ENCODE results near the gene LLGL1. TPM values are rescaled to one million over a fixed set of nuclear protein-coding genes. Genes with fewer than 3 reads are reported as not detected.

Gene LLGL1
- polyA plus RNA-seq, 2 donors = 11.4 to 12.5 TPM

GRCh38 chr17:18261146-18261515, 35.7 kb downstream of the LLGL1 start:
- H3K4me1 ChIP-seq (ENCODE audit: control insufficient read depth in 2 of 2, insufficient read depth in 2 of 2, low read length in 1 of 2) = peaks cover 3 to 25% of the 10 kb centered on the region in 2 donors
- no peaks in the 10 kb centered on the region for H3K9me3 ChIP-seq (ENCODE audit: control insufficient read depth in 2 of 2, insufficient read depth in 1 of 2, low read depth in 1 of 2, low read length in 1 of 2)
- H3K36me3 ChIP-seq (ENCODE audit: control insufficient read depth in 2 of 2, insufficient read depth in 2 of 2, low read length in 1 of 2) = peaks cover 13 to 37% of the 10 kb centered on the region in 2 donors
- peak overlapping the region; percentile 84 to 91 for H3K4me3 ChIP-seq (ENCODE audit: low read depth in 1 of 2, low read length in 2 of 2)
- no peaks in the 10 kb centered on the region for H3K27me3 ChIP-seq (ENCODE audit: control insufficient read depth in 1 of 2, insufficient read depth in 2 of 2, low read length in 2 of 2)
- WGBS, 2 donors = 1 to 2% methylated on average over 16 of the region's 16 CpGs
- H3K27ac ChIP-seq (ENCODE audit: low read depth in 2 of 2, low read length in 1 of 2) = peak overlapping the region; percentile 98 to 99

GRCh38 chr17:18261659-18262058, 36.2 kb downstream of the LLGL1 start:
- WGBS, 2 donors = 62 to 70% methylated on average over 3 of the region's 3 CpGs
- Histone ChIP-seq H3K27ac (ENCODE audit: low read depth in 2 of 2, low read length in 1 of 2) (peak overlapping the region; percentile 98 to 99), H3K9me3 (ENCODE audit: control insufficient read depth in 2 of 2, insufficient read depth in 1 of 2, low read depth in 1 of 2, low read length in 1 of 2) (no peaks in the 10 kb centered on the region), H3K36me3 (ENCODE audit: control insufficient read depth in 2 of 2, insufficient read depth in 2 of 2, low read length in 1 of 2) (peaks cover 13 to 32% of the 10 kb centered on the region in 2 donors), H3K4me3 (ENCODE audit: low read depth in 1 of 2, low read length in 2 of 2) (peak overlapping the region; percentile 84 to 91), H3K4me1 (ENCODE audit: control insufficient read depth in 2 of 2, insufficient read depth in 2 of 2, low read length in 1 of 2) (peaks cover 3 to 22% of the 10 kb centered on the region in 2 donors), H3K27me3 (ENCODE audit: control insufficient read depth in 1 of 2, insufficient read depth in 2 of 2, low read length in 2 of 2) (no peaks in the 10 kb centered on the region)

- Histone ChIP-seq H3K9me3 (ENCODE audit: control insufficient read depth in 2 of 2, insufficient read depth in 1 of 2, low read depth in 1 of 2, low read length in 1 of 2) (no peaks in the 10 kb centered on the region), H3K4me3 (ENCODE audit: low read depth in 1 of 2, low read length in 2 of 2) (no peak overlapping the region), H3K36me3 (ENCODE audit: control insufficient read depth in 2 of 2, insufficient read depth in 2 of 2, low read length in 1 of 2) (peaks cover 13 to 32% of the 10 kb centered on the region in 2 donors), H3K27ac (ENCODE audit: low read depth in 2 of 2, low read length in 1 of 2) (no peak overlapping the region), H3K27me3 (ENCODE audit: control insufficient read depth in 1 of 2, insufficient read depth in 2 of 2, low read length in 2 of 2) (no peaks in the 10 kb centered on the region), H3K4me1 (ENCODE audit: control insufficient read depth in 2 of 2, insufficient read depth in 2 of 2, low read length in 1 of 2) (peaks cover 3 to 17% of the 10 kb centered on the region in 2 donors)
- 56 to 64% methylated on average over 2 of the region's 2 CpGs for WGBS, 2 donors
Measured at GRCh38 chr17:18262111-18262510, 36.7 kb downstream of the LLGL1 start.

GRCh38 chr17:18262641-18263040, 37.2 kb downstream of the LLGL1 start:
- 69 to 84% methylated on average over 12 of the region's 12 CpGs for WGBS, 2 donors
- no peaks in the 10 kb centered on the region for H3K9me3 ChIP-seq (ENCODE audit: control insufficient read depth in 2 of 2, insufficient read depth in 1 of 2, low read depth in 1 of 2, low read length in 1 of 2)
- H3K36me3 ChIP-seq (ENCODE audit: control insufficient read depth in 2 of 2, insufficient read depth in 2 of 2, low read length in 1 of 2) = peaks cover 13 to 32% of the 10 kb centered on the region in 2 donors
- peaks cover 3 to 13% of the 10 kb centered on the region in 2 donors for H3K4me1 ChIP-seq (ENCODE audit: control insufficient read depth in 2 of 2, insufficient read depth in 2 of 2, low read length in 1 of 2)
- H3K4me3 ChIP-seq (ENCODE audit: low read depth in 1 of 2, low read length in 2 of 2) = no peak overlapping the region
- no peaks in the 10 kb centered on the region for H3K27me3 ChIP-seq (ENCODE audit: control insufficient read depth in 1 of 2, insufficient read depth in 2 of 2, low read length in 2 of 2)
- no peak overlapping the region for H3K27ac ChIP-seq (ENCODE audit: low read depth in 2 of 2, low read length in 1 of 2)

GRCh38 chr17:18263885-18264682, 38.6 kb downstream of the LLGL1 start:
- WGBS, 2 donors = 92 to 95% methylated on average over 50 of the region's 50 CpGs
- Histone ChIP-seq H3K36me3 (ENCODE audit: control insufficient read depth in 2 of 2, insufficient read depth in 2 of 2, low read length in 1 of 2) (peaks cover 13 to 32% of the 10 kb centered on the region in 2 donors), H3K4me3 (ENCODE audit: low read depth in 1 of 2, low read length in 2 of 2) (no peak overlapping the region), H3K4me1 (ENCODE audit: control insufficient read depth in 2 of 2, insufficient read depth in 2 of 2, low read length in 1 of 2) (peaks cover 3 to 13% of the 10 kb centered on the region in 2 donors), H3K27me3 (ENCODE audit: control insufficient read depth in 1 of 2, insufficient read depth in 2 of 2, low read length in 2 of 2) (no peaks in the 10 kb centered on the region), H3K27ac (ENCODE audit: low read depth in 2 of 2, low read length in 1 of 2) (no peak overlapping the region), H3K9me3 (ENCODE audit: control insufficient read depth in 2 of 2, insufficient read depth in 1 of 2, low read depth in 1 of 2, low read length in 1 of 2) (no peaks in the 10 kb centered on the region)

GRCh38 chr17:18267366-18267765, 41.9 kb downstream of the LLGL1 start:
- H3K36me3 ChIP-seq (ENCODE audit: control insufficient read depth in 2 of 2, insufficient read depth in 2 of 2, low read length in 1 of 2) = peaks cover 13 to 30% of the 10 kb centered on the region in 2 donors
- no peak overlapping the region for H3K4me3 ChIP-seq (ENCODE audit: low read depth in 1 of 2, low read length in 2 of 2)
- H3K4me1 ChIP-seq (ENCODE audit: control insufficient read depth in 2 of 2, insufficient read depth in 2 of 2, low read length in 1 of 2) = peaks cover 0 to 3% of the 10 kb centered on the region in 2 donors
- no peak overlapping the region for H3K27ac ChIP-seq (ENCODE audit: low read depth in 2 of 2, low read length in 1 of 2)
- no peaks in the 10 kb centered on the region for H3K27me3 ChIP-seq (ENCODE audit: control insufficient read depth in 1 of 2, insufficient read depth in 2 of 2, low read length in 2 of 2)
- no peaks in the 10 kb centered on the region for H3K9me3 ChIP-seq (ENCODE audit: control insufficient read depth in 2 of 2, insufficient read depth in 1 of 2, low read depth in 1 of 2, low read length in 1 of 2)
- WGBS, 2 donors = 72 to 82% methylated on average over 10 of the region's 10 CpGs

- no peaks in the 10 kb centered on the region for H3K27me3 ChIP-seq (ENCODE audit: control insufficient read depth in 1 of 2, insufficient read depth in 2 of 2, low read length in 2 of 2)
- H3K4me1 ChIP-seq (ENCODE audit: control insufficient read depth in 2 of 2, insufficient read depth in 2 of 2, low read length in 1 of 2) = no peaks in the 10 kb centered on the region
- no peaks in the 10 kb centered on the region for H3K9me3 ChIP-seq (ENCODE audit: control insufficient read depth in 2 of 2, insufficient read depth in 1 of 2, low read depth in 1 of 2, low read length in 1 of 2)
- no peak overlapping the region for H3K4me3 ChIP-seq (ENCODE audit: low read depth in 1 of 2, low read length in 2 of 2)
- peaks cover 13 to 24% of the 10 kb centered on the region in 2 donors for H3K36me3 ChIP-seq (ENCODE audit: control insufficient read depth in 2 of 2, insufficient read depth in 2 of 2, low read length in 1 of 2)
- 43 to 51% methylated on average over 14 of the region's 14 CpGs for WGBS, 2 donors
- H3K27ac ChIP-seq (ENCODE audit: low read depth in 2 of 2, low read length in 1 of 2) = no peak overlapping the region
Measured at GRCh38 chr17:18267927-18268711, 42.7 kb downstream of the LLGL1 start.

GRCh38 chr17:18270046-18270931, 44.9 kb downstream of the LLGL1 start:
- Histone ChIP-seq H3K27ac (ENCODE audit: low read depth in 2 of 2, low read length in 1 of 2) (no peak overlapping the region), H3K4me3 (ENCODE audit: low read depth in 1 of 2, low read length in 2 of 2) (no peak overlapping the region), H3K27me3 (ENCODE audit: control insufficient read depth in 1 of 2, insufficient read depth in 2 of 2, low read length in 2 of 2) (no peaks in the 10 kb centered on the region), H3K4me1 (ENCODE audit: control insufficient read depth in 2 of 2, insufficient read depth in 2 of 2, low read length in 1 of 2) (no peaks in the 10 kb centered on the region), H3K9me3 (ENCODE audit: control insufficient read depth in 2 of 2, insufficient read depth in 1 of 2, low read depth in 1 of 2, low read length in 1 of 2) (no peaks in the 10 kb centered on the region), H3K36me3 (ENCODE audit: control insufficient read depth in 2 of 2, insufficient read depth in 2 of 2, low read length in 1 of 2) (peaks cover 5 to 11% of the 10 kb centered on the region in 2 donors)
- WGBS, 2 donors = 81 to 86% methylated on average over 14 of the region's 14 CpGs

- Histone ChIP-seq H3K27me3 (ENCODE audit: control insufficient read depth in 1 of 2, insufficient read depth in 2 of 2, low read length in 2 of 2) (no peaks in the 10 kb centered on the region), H3K27ac (ENCODE audit: low read depth in 2 of 2, low read length in 1 of 2) (no peak overlapping the region), H3K9me3 (ENCODE audit: control insufficient read depth in 2 of 2, insufficient read depth in 1 of 2, low read depth in 1 of 2, low read length in 1 of 2) (no peaks in the 10 kb centered on the region), H3K36me3 (ENCODE audit: control insufficient read depth in 2 of 2, insufficient read depth in 2 of 2, low read length in 1 of 2) (peaks cover 34 to 44% of the 10 kb centered on the region in 2 donors), H3K4me1 (ENCODE audit: control insufficient read depth in 2 of 2, insufficient read depth in 2 of 2, low read length in 1 of 2) (no peaks in the 10 kb centered on the region), H3K4me3 (ENCODE audit: low read depth in 1 of 2, low read length in 2 of 2) (no peak overlapping the region)
- 91 to 97% methylated on average over 1 of the region's 1 CpG for WGBS, 2 donors
Measured at GRCh38 chr17:18277076-18277475, 51.6 kb downstream of the LLGL1 start.
